Inferior parietal cortex (tissue), 1 donor: ENCODE data around the gene ZBTB48.
A peak's percentile ranks its signal among the peaks of the same experiment; 100 is the strongest.
"Not testable (repeated sequence)": the region's sequence is repeated elsewhere in the genome, so short reads cannot be mapped to it uniquely, and the experiment has no call there.

Source experiments
- DNase-seq: peaks from one replicate; pipeline ENCODE4 v3.0.0-alpha.2; 2016; ENCODE audit errors: extremely low spot score

ZBTB48 gene

GRCh38 chr1:6632588-6633514 is 53.1 kb downstream of the ZBTB48 start:
- no peak for DNase-seq

GRCh38 chr1:6634371-6635052 is 54.7 kb downstream of the ZBTB48 start:
- DNase-seq: no peak

- no peak for DNase-seq
Observed at GRCh38 chr1:6635161-6635909, 55.5 kb downstream of the ZBTB48 start.

- DNase-seq: no peak
Observed at GRCh38 chr1:6635910-6636760, 56.3 kb downstream of the ZBTB48 start.

GRCh38 chr1:6636778-6637177 is 57.0 kb downstream of the ZBTB48 start:
- DNase-seq: not testable (repeated sequence)

GRCh38 chr1:6637770-6638169 is 58.0 kb downstream of the ZBTB48 start:
- no peak for DNase-seq

GRCh38 chr1:6638226-6638625 is 58.4 kb downstream of the ZBTB48 start:
- DNase-seq: peak; percentile 47
